Measurements from ENCODE around the gene SORCS2.

DNA sequence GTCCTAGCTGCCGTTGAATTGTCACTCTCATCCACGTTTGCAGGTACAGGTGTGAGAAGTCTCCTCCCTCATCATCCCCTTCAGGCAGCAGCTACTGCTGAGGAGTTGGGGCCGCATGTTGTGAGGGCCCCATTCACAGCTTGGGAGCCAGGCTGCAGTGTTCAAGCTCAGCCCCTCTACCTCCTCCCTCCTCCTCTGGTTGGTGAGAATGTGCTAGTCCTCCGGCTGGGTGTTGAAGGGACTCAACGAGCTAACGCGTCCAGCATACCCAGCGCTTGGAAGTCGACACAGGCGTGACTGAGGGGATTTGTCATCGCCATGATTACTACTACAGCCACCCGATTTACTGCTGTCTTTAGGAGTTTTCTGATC is 324.4 kb downstream of the SORCS2 start:
- TF ChIP-seq CTCF (optimal IDR thresholded peaks at IDR 0.05 in 1 of 3, IDR thresholded peaks at IDR 0.05 in 1 of 3, conservative IDR thresholded peaks at IDR 0.05 in 1 of 3; ENCODE audit: extremely low read depth in 1 of 3, insufficient read depth in 2 of 3, low read length in 3 of 3) (no peak), EZH2 (IDR thresholded peaks at IDR 0.05; ENCODE audit: low read length) (no peak)

Data from keratinocyte (primary cell).